HepG2 (cell line): Measurements from ENCODE around the gene SYAP1. TPM values are rescaled to one million over a fixed set of nuclear protein-coding genes. Genes with fewer than 3 reads are reported as not detected.

Experiments
- CBX1 ChIP-seq: IDR thresholded peaks from one replicate; pipeline ENCODE4 v1.6.1; 2016; ENCODE audit warnings: antibody characterized with exemption, low read depth
- ESRRA ChIP-seq: sonication (generic); formaldehyde crosslinking; IDR thresholded peaks from 2 replicates; pipeline ENCODE4 v1.5.1; 2020; ENCODE audit warnings: mild to moderate bottlenecking, low read depth, missing genetic modification reagents
- IRF2 ChIP-seq: IDR thresholded peaks from 2 replicates; pipeline ENCODE4 v1.6.1; 2018; ENCODE audit warnings: missing genetic modification reagents, missing compliant biosample characterization
- IRF9 ChIP-seq: sonication (generic); formaldehyde crosslinking; IDR thresholded peaks from 2 replicates; pipeline ENCODE4 v1.8.0; 2022; ENCODE audit warnings: missing genetic modification reagents, mild to moderate bottlenecking, borderline replicate concordance
- JDP2 ChIP-seq: sonication (generic); formaldehyde crosslinking; IDR thresholded peaks from 2 replicates; pipeline ENCODE4 v1.8.1; 2022; ENCODE audit warnings: missing genetic modification reagents, borderline replicate concordance
- PCBP1 ChIP-seq: fragments of 200-400 bp; formaldehyde crosslinking; IDR thresholded peaks from 2 replicates; pipeline ENCODE4 v1.6.1; 2017; ENCODE audit warnings: mild to moderate bottlenecking, low read depth, low read length, borderline replicate concordance
- SMAD3 ChIP-seq: sonication (generic); formaldehyde crosslinking; IDR thresholded peaks from 2 replicates; pipeline ENCODE4 v1.4.0; 2020; ENCODE audit warnings: missing genetic modification reagents
- SNRNP70 ChIP-seq: fragments of 200-400 bp; formaldehyde crosslinking; IDR thresholded peaks from 2 replicates; pipeline ENCODE4 v1.6.1; 2017; ENCODE audit warnings: mild to moderate bottlenecking, low read depth, low read length, moderate library complexity
- SRSF1 ChIP-seq: fragments of 200-400 bp; formaldehyde crosslinking; optimal IDR thresholded peaks from 2 replicates; pipeline ENCODE3; 2017; ENCODE audit warnings: mild to moderate bottlenecking, low read depth, low read length, moderate library complexity
- ZNF678 ChIP-seq: sonication (generic); formaldehyde crosslinking; IDR thresholded peaks from 2 replicates; pipeline ENCODE4 v1.4.0; 2020; ENCODE audit warnings: mild to moderate bottlenecking, missing genetic modification reagents
- polyA plus RNA-seq, 8 experiments: library from polyadenylated mRNA; depleted of rRNA in 3 of 8; stranded (reverse) in 7 of 8; unstranded in 1 of 8; fragments of >200 nt; fragmentation: Illumina TruSeq in 4 of 8; extraction: Trizol in 4 of 8; gene quantifications; 2 replicates each; pipeline versions ENCODE4 v1.2.1 to v1.2.3, GENCODE V29; 2011 to 2016; ENCODE audit warnings: low read depth in 4 of 8, missing spikeins in 1 of 8, mixed read lengths in 1 of 8; ENCODE audit not compliant: insufficient read depth in 1 of 8
- total RNA-seq, 5 experiments: library from RNA; depleted of rRNA; stranded (reverse); fragments of >200 nt; fragmentation: Illumina TruSeq; extraction: Trizol; gene quantifications; 2 replicates each; pipeline ENCODE4 v1.2.3, GENCODE V29; 2016; ENCODE audit warnings: low read depth in 1 of 5
- TF ChIP-seq, protein P1 (sequence below): sonication (generic); formaldehyde crosslinking; IDR thresholded peaks from 2 replicates; pipeline ENCODE4 v1.4.0; 2020; ENCODE audit warnings: low read depth, missing genetic modification reagents

The SYAP1 gene
- total and polyA plus RNA-seq, 2 of the 13 experiments (the other 11 are each of a cell fraction or from before 2014, with no cell fraction given), result 4.9 to 18.5 TPM

GRCh38 chrX:16708016-16708415, 11.4 kb upstream of the SYAP1 start (continued):
- TF ChIP-seq SRSF1, result no peak
- TF ChIP-seq SNRNP70, result no peak
- no peak for TF ChIP-seq PCBP1
- no peak for TF ChIP-seq CBX1
- TF ChIP-seq ZNF678 (CRISPR knock-in tag), result no peak
- TF ChIP-seq ESRRA, result no peak
- TF ChIP-seq JDP2, result no peak
- TF ChIP-seq, protein P1, sequence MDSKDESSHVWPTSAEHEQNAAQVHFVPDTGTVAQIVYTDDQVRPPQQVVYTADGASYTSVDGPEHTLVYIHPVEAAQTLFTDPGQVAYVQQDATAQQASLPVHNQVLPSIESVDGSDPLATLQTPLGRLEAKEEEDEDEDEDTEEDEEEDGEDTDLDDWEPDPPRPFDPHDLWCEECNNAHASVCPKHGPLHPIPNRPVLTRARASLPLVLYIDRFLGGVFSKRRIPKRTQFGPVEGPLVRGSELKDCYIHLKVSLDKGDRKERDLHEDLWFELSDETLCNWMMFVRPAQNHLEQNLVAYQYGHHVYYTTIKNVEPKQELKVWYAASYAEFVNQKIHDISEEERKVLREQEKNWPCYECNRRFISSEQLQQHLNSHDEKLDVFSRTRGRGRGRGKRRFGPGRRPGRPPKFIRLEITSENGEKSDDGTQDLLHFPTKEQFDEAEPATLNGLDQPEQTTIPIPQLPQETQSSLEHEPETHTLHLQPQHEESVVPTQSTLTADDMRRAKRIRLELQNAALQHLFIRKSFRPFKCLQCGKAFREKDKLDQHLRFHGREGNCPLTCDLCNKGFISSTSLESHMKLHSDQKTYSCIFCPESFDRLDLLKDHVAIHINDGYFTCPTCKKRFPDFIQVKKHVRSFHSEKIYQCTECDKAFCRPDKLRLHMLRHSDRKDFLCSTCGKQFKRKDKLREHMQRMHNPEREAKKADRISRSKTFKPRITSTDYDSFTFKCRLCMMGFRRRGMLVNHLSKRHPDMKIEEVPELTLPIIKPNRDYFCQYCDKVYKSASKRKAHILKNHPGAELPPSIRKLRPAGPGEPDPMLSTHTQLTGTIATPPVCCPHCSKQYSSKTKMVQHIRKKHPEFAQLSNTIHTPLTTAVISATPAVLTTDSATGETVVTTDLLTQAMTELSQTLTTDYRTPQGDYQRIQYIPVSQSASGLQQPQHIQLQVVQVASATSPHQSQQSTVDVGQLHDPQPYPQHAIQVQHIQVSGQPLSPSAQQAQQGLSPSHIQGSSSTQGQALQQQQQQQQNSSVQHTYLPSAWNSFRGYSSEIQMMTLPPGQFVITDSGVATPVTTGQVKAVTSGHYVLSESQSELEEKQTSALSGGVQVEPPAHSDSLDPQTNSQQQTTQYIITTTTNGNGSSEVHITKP, result no peak
- no peak for TF ChIP-seq SMAD3 (CRISPR knock-in tag)
- TF ChIP-seq IRF2, result no peak
- TF ChIP-seq IRF9 (CRISPR knock-in tag), result no peak
- TF ChIP-seq, all 625 proteins: peak for 0
